DMS 273 (cell line): ENCODE data around the gene HLX.
A peak's percentile ranks its signal among the peaks of the same experiment; 100 is the strongest.

Source experiments
- DNase-seq: peaks from one replicate; lab custom pipeline; 2025; ENCODE audit not compliant: unreplicated experiment; lab: John Stamatoyannopoulos, UW

Gene HLX

DNA sequence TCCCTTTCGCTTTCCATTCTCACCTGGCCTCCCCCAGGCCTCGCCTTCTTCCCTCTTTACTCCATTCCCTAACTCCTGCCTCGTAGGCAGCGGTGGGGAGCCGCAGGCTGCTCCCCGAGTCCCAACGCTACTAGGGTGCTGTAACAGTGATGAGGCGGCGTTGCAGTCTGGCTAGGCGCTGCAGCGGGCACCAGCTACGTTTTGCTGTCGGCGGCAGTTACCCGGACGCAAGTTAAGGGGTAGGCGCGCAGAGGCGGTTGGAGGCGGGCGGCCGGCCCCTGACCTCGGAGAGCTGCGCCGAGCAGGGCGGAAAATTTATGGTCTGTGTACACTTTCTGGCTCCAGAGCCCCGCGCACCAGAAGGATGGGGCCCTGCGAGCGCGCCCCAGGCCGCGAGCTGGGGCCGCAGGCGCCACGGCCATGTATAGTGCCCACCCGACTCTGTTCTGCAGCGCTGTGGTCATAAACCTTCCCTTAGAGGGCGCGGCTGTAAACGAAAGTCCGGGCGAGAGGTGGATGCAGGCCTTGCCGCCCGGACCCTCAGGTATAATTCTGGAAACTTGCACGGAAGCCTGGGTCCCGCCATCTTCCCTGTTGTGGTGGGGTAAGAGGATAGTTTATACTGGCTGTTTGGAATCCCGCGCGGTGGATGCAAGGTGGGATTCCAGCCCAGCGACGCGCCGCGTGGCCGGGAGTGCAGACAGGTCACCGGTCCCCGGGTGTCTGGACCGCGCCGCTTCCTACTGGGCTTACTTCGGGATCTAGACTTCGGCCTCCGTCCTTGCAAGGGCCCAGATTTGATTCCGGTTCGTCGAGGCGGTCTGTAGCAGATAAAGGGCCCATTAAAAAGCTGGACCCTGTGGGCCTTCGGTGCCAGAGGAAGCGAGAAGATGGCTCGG, 15.0 kb downstream of the HLX start:
- no peak for DNase-seq

- no peak for DNase-seq
These were observed 15.6 kb downstream of the HLX start for GRCh38 chr1:220894924-220895256.

- DNase-seq = no peak
These were observed 16.2 kb downstream of the HLX start for GRCh38 chr1:220895412-220895946.

- no peak for DNase-seq
These were observed 16.8 kb downstream of the HLX start for GRCh38 chr1:220896092-220896491.

DNA sequence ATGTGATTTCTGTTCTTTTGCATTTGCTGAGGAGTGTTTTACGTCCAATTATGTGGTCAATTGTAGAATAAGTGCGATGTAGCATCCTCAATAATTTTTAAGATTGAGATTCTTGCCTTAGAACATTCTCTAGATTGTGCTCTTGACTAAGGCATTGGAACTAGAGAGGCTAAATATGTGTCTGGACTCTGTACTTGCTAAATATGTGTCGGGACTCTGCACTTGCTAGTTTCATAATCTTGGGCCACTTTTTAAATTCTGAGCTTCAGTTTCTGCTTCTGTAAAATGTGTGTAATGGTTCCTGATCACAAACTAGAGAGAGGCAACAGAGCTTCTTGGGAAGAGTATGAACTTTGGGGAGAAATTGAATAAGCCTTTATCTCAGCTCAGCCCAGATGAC, 21.6 kb downstream of the HLX start:
- DNase-seq = no peak

GRCh38 chr1:220901881-220902280, 22.6 kb downstream of the HLX start:
- no peak for DNase-seq

GRCh38 chr1:220902916-220903315, 23.7 kb downstream of the HLX start:
- DNase-seq = no peak

DNA sequence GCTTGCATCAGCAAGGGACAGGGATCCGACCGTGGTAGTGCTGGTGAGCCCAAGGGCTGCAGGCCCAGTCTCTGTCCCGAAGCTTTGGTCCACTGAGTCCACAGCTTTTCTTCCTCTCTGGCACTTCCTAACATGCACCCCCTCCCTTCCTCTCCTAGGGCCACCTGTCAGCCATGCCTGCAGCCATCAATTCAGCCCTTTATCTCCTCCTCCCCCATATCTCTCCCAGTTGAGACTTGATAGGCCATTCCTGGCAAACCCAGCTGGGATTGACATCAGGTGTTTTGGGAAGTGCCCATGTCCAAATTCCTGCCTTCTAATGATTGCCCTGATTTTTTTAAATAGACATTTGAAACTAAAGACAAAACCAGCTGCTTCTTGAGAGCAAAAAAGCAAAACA, 25.6 kb downstream of the HLX start:
- DNase-seq = no peak

DNA sequence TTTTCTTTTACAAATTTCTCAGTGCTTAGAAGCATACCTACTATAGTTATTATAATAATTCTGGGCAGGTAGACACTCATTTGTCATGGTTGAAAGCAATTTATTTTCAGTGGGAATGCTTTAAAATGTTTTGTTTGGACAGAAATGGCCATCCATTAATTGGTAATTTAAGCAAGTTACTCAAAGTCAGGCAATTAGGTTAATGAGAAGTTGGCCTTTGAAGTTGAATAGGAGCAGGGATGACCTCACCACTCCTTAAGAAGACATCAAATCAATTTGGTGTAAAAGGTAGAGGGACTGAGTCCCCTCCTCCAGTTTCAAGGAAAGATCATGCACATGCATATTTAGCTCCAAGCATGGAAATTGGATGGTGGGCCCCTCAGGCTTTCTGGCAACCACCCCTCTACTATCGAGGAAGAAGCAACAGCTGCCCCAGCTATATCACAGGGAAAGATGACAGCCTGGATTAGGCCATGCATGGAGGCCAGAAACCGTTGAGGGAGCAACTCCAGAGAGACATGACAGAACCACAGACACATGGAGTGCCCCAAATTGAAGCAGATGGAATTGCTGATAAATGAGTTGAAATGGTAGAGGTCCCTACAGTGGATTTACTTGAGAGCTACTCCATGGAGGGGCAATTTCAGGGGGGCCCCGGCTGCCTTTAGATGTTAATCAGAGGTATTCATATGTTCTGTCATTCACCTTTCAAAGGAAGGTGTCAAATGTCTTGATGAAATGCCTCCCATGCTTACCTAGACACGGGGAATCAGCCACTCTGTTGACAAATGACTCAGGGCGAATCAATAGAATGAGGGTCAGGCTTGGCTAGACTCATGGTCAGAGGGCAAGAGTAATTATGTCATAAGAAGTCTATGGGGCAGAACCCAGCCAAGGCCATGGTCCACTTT, 26.7 kb downstream of the HLX start:
- no peak for DNase-seq

- DNase-seq = no peak
These were observed 27.5 kb downstream of the HLX start for GRCh38 chr1:220906561-220907334.

GRCh38 chr1:220908757-220909156, 29.5 kb downstream of the HLX start:
- DNase-seq = peak; percentile 67

GRCh38 chr1:220910021-220910420, 30.8 kb downstream of the HLX start:
- no peak for DNase-seq

- DNase-seq = no peak
These were observed 35.3 kb downstream of the HLX start for GRCh38 chr1:220914283-220915116.

GRCh38 chr1:220915117-220915440, 35.8 kb downstream of the HLX start:
- no peak for DNase-seq

DNA sequence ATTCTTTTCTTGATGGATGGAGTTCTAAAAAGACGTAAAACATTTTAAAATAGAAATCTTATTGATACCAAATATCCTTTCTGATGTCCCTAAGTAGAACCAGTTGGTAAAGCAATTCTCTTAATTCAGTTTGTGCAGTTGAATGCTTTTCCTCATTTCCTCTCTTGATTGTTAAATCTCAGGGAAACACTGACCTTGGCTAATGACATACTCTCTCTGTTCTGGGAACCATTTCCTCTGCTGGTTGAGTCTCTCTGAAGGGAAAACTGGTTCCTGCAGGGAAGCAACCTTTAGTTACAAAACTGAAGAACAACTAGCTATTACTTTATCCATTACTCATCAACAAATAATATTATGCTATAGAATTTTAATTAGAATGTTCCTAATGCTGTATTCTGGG, 36.7 kb downstream of the HLX start:
- DNase-seq = no peak

- DNase-seq = no peak
These were observed 37.9 kb downstream of the HLX start for GRCh38 chr1:220917101-220917500.

GRCh38 chr1:220917535-220918209, 38.4 kb downstream of the HLX start:
- no peak for DNase-seq

DNA sequence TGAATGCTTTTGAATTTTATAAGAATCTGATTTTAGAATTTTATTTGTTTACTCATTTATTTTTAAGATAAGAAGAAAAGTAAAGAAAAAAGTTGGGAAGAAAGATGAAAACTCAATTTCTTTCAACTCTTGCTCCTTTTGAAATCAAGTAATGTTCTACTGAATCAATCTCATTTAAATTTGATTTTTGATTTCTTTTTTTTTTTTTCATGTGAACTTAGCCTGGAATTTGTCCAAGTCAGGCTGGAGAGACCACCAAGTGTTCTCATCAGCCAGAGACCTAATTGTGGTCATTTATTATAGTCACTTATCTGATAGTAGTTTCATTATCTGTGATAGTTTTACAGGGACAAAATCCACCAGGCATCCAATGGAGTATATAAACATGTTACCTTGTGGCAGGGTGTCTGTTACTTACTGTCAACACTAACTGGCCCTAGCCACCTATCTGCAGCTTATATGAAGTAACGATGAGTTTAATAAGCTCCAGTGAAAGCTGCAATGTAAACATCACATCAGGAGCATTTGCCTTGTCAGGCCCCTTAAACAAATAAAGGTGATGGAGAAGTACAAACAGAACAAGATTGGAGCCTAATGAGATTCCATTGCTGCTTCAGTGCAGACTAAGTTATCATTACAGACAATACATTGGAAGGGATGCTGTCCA, 39.2 kb downstream of the HLX start:
- peak; percentile 18 for DNase-seq

- no peak for DNase-seq
These were observed 41.7 kb downstream of the HLX start for GRCh38 chr1:220920967-220921366.
